ENCODE data around the gene HSPBAP1. TPM values are rescaled to one million over a fixed set of nuclear protein-coding genes. Genes with fewer than 3 reads are reported as not detected.

HSPBAP1 gene
- total RNA-seq, 4 donors from 2014 or later, result 9.6 to 19.0 (median 11.0) TPM

GRCh38 chr3:122799322-122799721 is 5.7 kb upstream of the HSPBAP1 start:
- TF ChIP-seq CTCF (IDR thresholded peaks at IDR 0.05), result no peak
- TF ChIP-seq POLR2A (IDR thresholded peaks at IDR 0.05), result no peak
- intact Hi-C loops (cut with DNase I; ENCODE audit: low total_unique reads), result no loop called here
- 58 to 60% methylated on average over 2 of the region's 2 CpGs for WGBS, 2 donors
- DNase-seq (ENCODE audit: low spot score in 2 of 2), result no peak
- no peak overlapping the region for H3K4me3 ChIP-seq (ENCODE audit: low read depth, poor library complexity, severe bottlenecking)

- no peak for TF ChIP-seq POLR2A (IDR thresholded peaks at IDR 0.05)
- TF ChIP-seq CTCF (IDR thresholded peaks at IDR 0.05), result no peak
- intact Hi-C loops (cut with DNase I; ENCODE audit: low total_unique reads), result no loop called here
- 62 to 69% methylated on average over 3 of the region's 3 CpGs for WGBS, 2 donors
- no peak for DNase-seq (ENCODE audit: low spot score in 2 of 2)
- H3K4me3 ChIP-seq (ENCODE audit: low read depth, poor library complexity, severe bottlenecking), result no peak overlapping the region
Observed at GRCh38 chr3:122797291-122797690, 3.7 kb upstream of the HSPBAP1 start.

- peak overlapping the region; percentile 70 for H3K4me3 ChIP-seq (ENCODE audit: low read depth, poor library complexity, severe bottlenecking)
- no peak for DNase-seq (ENCODE audit: low spot score in 2 of 2)
- intact Hi-C loops (cut with DNase I; ENCODE audit: low total_unique reads), result no loop called here
- WGBS, 2 donors, result 24 to 27% methylated on average over 11 of the region's 11 CpGs
- TF ChIP-seq POLR2A (IDR thresholded peaks at IDR 0.05) (no peak), CTCF (IDR thresholded peaks at IDR 0.05) (no peak)
Observed at GRCh38 chr3:122795674-122796195, 2.1 kb upstream of the HSPBAP1 start.

- DNase-seq (ENCODE audit: low spot score in 2 of 2), result peak; percentile 54 to 92
- WGBS, 2 donors, result 1% methylated on average over 41 to 58 of the region's 84 CpGs
- TF ChIP-seq CTCF (IDR thresholded peaks at IDR 0.05) (no peak), POLR2A (IDR thresholded peaks at IDR 0.05) (peak in 1 of 2 donors; percentile 32)
- intact Hi-C loops (cut with DNase I; ENCODE audit: low total_unique reads), result no loop called here
- peak within 1 kb of the TSS; percentile 70 for H3K4me3 ChIP-seq (ENCODE audit: low read depth, poor library complexity, severe bottlenecking)
Observed at GRCh38 chr3:122794779-122795673, 1.4 kb upstream of the HSPBAP1 start, which contains the start of gene SLC49A4. TSS of gene SLC49A4 (plus strand) at chr3:122795069. CDS start at chr3:122795193, 124 bp downstream.

GRCh38 chr3:122794483-122794778 is 800 bp upstream of the HSPBAP1 start:
- intact Hi-C loops (cut with DNase I; ENCODE audit: low total_unique reads), result no loop called here
- H3K4me3 ChIP-seq (ENCODE audit: low read depth, poor library complexity, severe bottlenecking), result peak overlapping the region; percentile 70
- TF ChIP-seq POLR2A (IDR thresholded peaks at IDR 0.05) (no peak), CTCF (IDR thresholded peaks at IDR 0.05) (no peak)
- WGBS, 2 donors, result 0 to 1% methylated on average over 6 of the region's 6 CpGs
- no peak for DNase-seq (ENCODE audit: low spot score in 2 of 2)
